Upper lobe of left lung (tissue), 6 donors: ENCODE results near the gene ZNF483. TPM values are rescaled to one million over a fixed set of nuclear protein-coding genes. Genes with fewer than 3 reads are reported as not detected.
"Not testable (repeated sequence)": the region's sequence is repeated elsewhere in the genome, so short reads cannot be mapped to it uniquely, and the experiment has no call there.

Experiments
- ATAC-seq, 2 donors: fragments of 200-7000 bp; cut with Tn5 transposase; one replicate each; pipeline ENCODE4 v1.9.1; 2022; ENCODE audit warnings: mild to moderate bottlenecking in 2 of 2, moderate library complexity in 2 of 2; ENCODE audit not compliant: low FRiP score in 2 of 2
- DNase-seq, 2 donors: peaks; one replicate each; pipeline ENCODE4 v3.0.0-alpha.2; 2019 to 2020
- H3K27ac ChIP-seq, 4 donors: fragments of 200-600 bp; sonication (generic); one replicate each; pipeline ENCODE4 v1.5.1; 2016 to 2019
- H3K27me3 ChIP-seq, 4 donors: fragments of 200-600 bp; sonication (generic); one replicate each; pipeline ENCODE4 v1.5.1; 2017 to 2019
- H3K36me3 ChIP-seq, 4 donors: fragments of 200-600 bp; sonication (generic); one replicate each; pipeline ENCODE4 v1.5.1; 2016 to 2019
- H3K4me1 ChIP-seq, 4 donors: fragments of 200-600 bp; sonication (generic); one replicate each; pipeline ENCODE4 v1.5.1; 2018 to 2019
- H3K4me3 ChIP-seq, 4 donors: fragments of 200-600 bp; sonication (generic); one replicate each; pipeline ENCODE4 v1.5.1; 2017 to 2019; ENCODE audit warnings: mild to moderate bottlenecking in 2 of 4, moderate library complexity in 1 of 4
- H3K9me3 ChIP-seq, 4 donors: fragments of 200-600 bp; sonication (generic); one replicate each; pipeline ENCODE4 v1.5.1; 2018 to 2019
- CTCF ChIP-seq, 6 experiments: fragments of 450-650 bp in 4 of 6; fragments of 200-600 bp in 2 of 6; sonication (generic) in 2 of 6; IDR thresholded peaks; one replicate each; pipeline ENCODE4 v1.5.1; 2016 to 2019; ENCODE audit warnings: antibody characterized with exemption in 6 of 6
- EP300 ChIP-seq, 4 donors: sonication (generic); formaldehyde crosslinking; IDR thresholded peaks; one replicate each; pipeline ENCODE4 v1.5.1; 2017; ENCODE audit warnings: antibody characterized with exemption in 4 of 4, control low read depth in 2 of 4
- POLR2A ChIP-seq, 4 donors: fragments of 450-650 bp; IDR thresholded peaks; one replicate each; pipeline ENCODE4 v1.5.1; 2016 to 2017; ENCODE audit warnings: antibody characterized with exemption in 4 of 4, mild to moderate bottlenecking in 2 of 4
- POLR2AphosphoS5 ChIP-seq, 2 donors: sonication (generic); formaldehyde crosslinking; IDR thresholded peaks; one replicate each; pipeline ENCODE4 v1.5.1; 2017; ENCODE audit warnings: antibody characterized with exemption in 2 of 2
- WGBS, 2 donors: methylation state at CpG; one replicate each; pipeline ENCODE4 v1.1.5; 2017 to 2018; 5-methylcytosine and 5-hydroxymethylcytosine counted together
- total RNA-seq, 6 donors: library from RNA; depleted of rRNA in 4 of 6; stranded (reverse); fragments of >200 nt in 4 of 6; gene quantifications; one replicate each; pipeline versions ENCODE4 v1.1.0 to v1.2.1, GENCODE V29; 2016 to 2021
- donor health status: DM: no; HTN: no; CAD: no; lungs with moderate emphysema.
- donor health status: DM: no; HTN: yes; CAD: no; lungs with severe emphysema.

ZNF483 gene
- total RNA-seq, 6 donors from 2014 or later: 4.0 to 22.0 (median 7.4) TPM

- Histone ChIP-seq H3K27ac (peak overlapping the region; percentile 95 to 99 (median 98)), H3K4me3 (peak overlapping the region; percentile 65 to 98 (median 89)), H3K36me3 (no peaks in the 10 kb centered on the region), H3K27me3 (no peaks in the 10 kb centered on the region), H3K9me3 (no peaks in the 10 kb centered on the region), H3K4me1 (peaks cover 14 to 40% (median 19%) of the 10 kb centered on the region in 4 donors)
- WGBS, 2 donors: 0 to 3% methylated on average over 15 to 44 of the region's 76 CpGs
- DNase-seq: peak; percentile 85 to 95
- peak; percentile 82 to 86 for ATAC-seq
- no peak for TF ChIP-seq EP300 (IDR thresholded peaks at IDR 0.05)
- TF ChIP-seq CTCF (IDR thresholded peaks at IDR 0.05): no peak
- TF ChIP-seq POLR2AphosphoS5 (IDR thresholded peaks at IDR 0.05): peak; percentile 79 to 94
- TF ChIP-seq POLR2A (IDR thresholded peaks at IDR 0.05): peak in 3 of 4 donors; percentile 59 to 84 (median 63)
These were observed 42.1 kb upstream of the ZNF483 start for GRCh38 chr9:111482694-111483438.

- no peaks in the 10 kb centered on the region for H3K36me3 ChIP-seq
- H3K4me1 ChIP-seq: peaks cover 14 to 39% (median 17%) of the 10 kb centered on the region in 4 donors
- no peak for TF ChIP-seq CTCF (IDR thresholded peaks at IDR 0.05)
- no peak for TF ChIP-seq POLR2A (IDR thresholded peaks at IDR 0.05)
- TF ChIP-seq POLR2AphosphoS5 (IDR thresholded peaks at IDR 0.05): no peak
- TF ChIP-seq EP300 (IDR thresholded peaks at IDR 0.05): no peak
- H3K27me3 ChIP-seq: no peaks in the 10 kb centered on the region
- peak overlapping the region; percentile 95 to 99 (median 98) for H3K27ac ChIP-seq
- H3K9me3 ChIP-seq: no peaks in the 10 kb centered on the region
- peak overlapping the region in 3 of 4 donors; percentile 87 to 98 (median 91) for H3K4me3 ChIP-seq
- DNase-seq (peak in 1 of 2 donors; percentile 28), ATAC-seq (no peak)
- WGBS, 2 donors: no CpG with 5 or more reads among the region's 78 CpGs
These were observed 41.5 kb upstream of the ZNF483 start for GRCh38 chr9:111483439-111483857.

DNA sequence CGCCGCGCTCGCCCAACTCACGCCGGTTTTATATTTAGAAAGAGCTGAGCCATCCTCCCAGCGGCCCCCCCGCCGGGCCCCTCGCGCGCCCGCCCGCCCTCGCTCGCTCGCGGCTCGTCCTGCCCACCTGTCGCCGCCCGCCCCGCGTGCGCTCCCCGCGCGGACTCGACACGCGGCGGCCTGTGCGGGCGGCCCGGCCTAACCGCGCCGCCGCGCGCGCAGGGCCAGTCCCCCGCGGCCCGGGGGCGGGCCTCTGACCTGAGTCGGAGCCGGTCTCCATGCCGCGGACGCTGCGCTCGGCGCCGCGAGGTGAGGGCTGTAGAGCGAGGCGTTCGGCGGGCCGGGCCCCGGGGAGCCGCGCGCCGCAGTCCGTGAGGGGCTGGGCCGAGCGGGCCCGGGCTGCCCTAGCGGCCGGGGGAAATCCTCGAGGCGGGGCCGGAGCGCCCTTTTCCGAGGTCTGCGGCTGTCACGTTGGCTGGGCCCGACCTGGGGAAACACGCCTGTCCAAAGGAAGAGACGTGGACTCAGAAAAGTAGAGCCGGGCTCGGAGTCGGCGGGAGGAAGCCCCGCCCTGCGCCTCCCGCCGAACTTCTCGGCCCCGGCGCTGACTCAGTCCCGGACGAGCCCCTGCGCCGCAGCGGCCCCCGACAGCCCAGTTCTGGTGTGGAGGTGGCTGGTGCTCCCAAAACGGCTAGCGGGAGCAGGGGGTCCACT lies 41.0 kb upstream of the ZNF483 start, which contains the start of gene ECPAS:
ECPAS (minus strand) TSS at position 526 of the 714 bp plus-strand sequence. CDS start 11,465 bp downstream, outside the sequence.
- H3K4me3 ChIP-seq: peak within 1 kb of the TSS; percentile 57 to 98 (median 89)
- TF ChIP-seq POLR2A (IDR thresholded peaks at IDR 0.05) (peak in 3 of 4 donors; percentile 32 to 72 (median 62)), CTCF (IDR thresholded peaks at IDR 0.05) (peak in 3 of 6 experiments; percentile 5 to 24 (median 15)), EP300 (IDR thresholded peaks at IDR 0.05) (no peak), POLR2AphosphoS5 (IDR thresholded peaks at IDR 0.05) (peak; percentile 17 to 64)
- ATAC-seq (peak; percentile 91 to 92), DNase-seq (peak; percentile 83 to 95)
- H3K27ac ChIP-seq: peak within 1 kb of the TSS; percentile 95 to 99 (median 98)
- no peaks in the 10 kb centered on the region for H3K36me3 ChIP-seq
- WGBS, 2 donors: 0% methylated on average over 28 to 37 of the region's 101 CpGs
- H3K9me3 ChIP-seq: no peaks in the 10 kb centered on the region
- H3K4me1 ChIP-seq: peaks cover 14 to 35% (median 15%) of the 10 kb centered on the region in 4 donors
- no peaks in the 10 kb centered on the region for H3K27me3 ChIP-seq

DNA sequence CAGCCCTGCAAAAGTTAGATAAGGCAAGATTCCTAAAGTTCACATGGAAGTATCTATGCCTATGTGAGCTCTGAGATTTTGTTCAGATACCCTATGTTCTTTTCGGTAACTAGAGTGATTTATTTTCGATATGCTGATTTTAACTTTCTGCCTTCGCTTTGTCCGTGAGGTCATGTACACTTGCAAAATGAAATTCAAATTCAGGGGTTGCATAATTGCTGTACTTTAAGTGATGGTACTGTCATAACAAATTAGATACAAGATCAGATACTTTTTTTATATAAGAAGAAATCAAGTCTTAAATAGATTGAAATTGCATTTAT lies 40.4 kb upstream of the ZNF483 start:
- H3K36me3 ChIP-seq: no peaks in the 10 kb centered on the region
- TF ChIP-seq EP300 (IDR thresholded peaks at IDR 0.05) (no peak), CTCF (IDR thresholded peaks at IDR 0.05) (no peak), POLR2AphosphoS5 (IDR thresholded peaks at IDR 0.05) (no peak), POLR2A (IDR thresholded peaks at IDR 0.05) (no peak)
- 1 to 2% methylated on average over 4 of the region's 4 CpGs for WGBS, 2 donors

GRCh38 chr9:111497196-111497595 lies 27.8 kb upstream of the ZNF483 start:
- H3K9me3 ChIP-seq, ATAC-seq, H3K4me1 ChIP-seq, H3K4me3 ChIP-seq, H3K27ac ChIP-seq, DNase-seq, H3K27me3 ChIP-seq, H3K36me3 ChIP-seq: not testable (repeated sequence)
- 94 to 98% methylated on average over 2 of the region's 2 CpGs for WGBS, 2 donors

More for the DNA sequence above, 40.4 kb upstream of the ZNF483 start:
- Histone ChIP-seq H3K27me3 (no peaks in the 10 kb centered on the region), H3K9me3 (no peaks in the 10 kb centered on the region), H3K4me1 (peaks cover 14 to 29% (median 15%) of the 10 kb centered on the region in 4 donors), H3K4me3 (peak overlapping the region; percentile 57 to 98 (median 89)), H3K27ac (peak overlapping the region; percentile 95 to 99 (median 98))
- no peak for DNase-seq
- ATAC-seq: peak in 1 of 2 donors; percentile 2
